SK-N-SH treated with all-trans-retinoic acid at 6 μM for 48 hours (cell line): Measurements from ENCODE around the gene PTCHD1.

Experiments
- ATAC-seq: fragments of 200-7000 bp; cut with Tn5 transposase; 3 replicates; pipeline ENCODE4 v1.9.1; 2020; ENCODE audit warnings: mild to moderate bottlenecking, moderate library complexity
- BACH2 ChIP-seq: fragments of 250-450 bp; sonication (Bioruptor Pico); IDR thresholded peaks from 2 replicates; pipeline ENCODE4 v1.9.0; 2021; ENCODE audit warnings: mild to moderate bottlenecking, borderline replicate concordance
- CSDC2 ChIP-seq: fragments of 250-450 bp; sonication (Bioruptor Pico); IDR thresholded peaks from 2 replicates; pipeline ENCODE4 v1.5.0; 2020; ENCODE audit warnings: mild to moderate bottlenecking, moderate library complexity
- ESRRG ChIP-seq: fragments of 250-450 bp; sonication (Bioruptor Pico); IDR thresholded peaks from 2 replicates; pipeline ENCODE4 v1.6.1; 2021; ENCODE audit warnings: mild to moderate bottlenecking
- GLIS3 ChIP-seq: fragments of 250-450 bp; sonication (Bioruptor Pico); IDR thresholded peaks from 2 replicates; pipeline ENCODE4 v1.5.0; 2020; ENCODE audit warnings: mild to moderate bottlenecking, moderate library complexity
- OSR1 ChIP-seq: fragments of 250-450 bp; sonication (Bioruptor Pico); IDR thresholded peaks from 2 replicates; pipeline ENCODE4 v1.8.0; 2022; ENCODE audit warnings: moderate library complexity, mild to moderate bottlenecking, inconsistent platforms
- PPARA ChIP-seq: fragments of 250-450 bp; sonication (Bioruptor Pico); IDR thresholded peaks from 2 replicates; pipeline ENCODE4 v1.5.0; 2020; ENCODE audit warnings: mild to moderate bottlenecking, borderline replicate concordance
- SNAI2 ChIP-seq: fragments of 250-450 bp; sonication (Bioruptor Pico); IDR thresholded peaks from 2 replicates; pipeline ENCODE4 v1.5.0; 2020; ENCODE audit warnings: mild to moderate bottlenecking, moderate library complexity
- TCF4 ChIP-seq: fragments of 250-450 bp; sonication (Bioruptor Pico); IDR thresholded peaks from 2 replicates; pipeline ENCODE4 v1.8.0; 2021; ENCODE audit warnings: mild to moderate bottlenecking, moderate library complexity, borderline replicate concordance
- TOX ChIP-seq: fragments of 250-450 bp; sonication (Bioruptor Pico); IDR thresholded peaks from 2 replicates; pipeline ENCODE4 v1.8.0; 2021; ENCODE audit warnings: mild to moderate bottlenecking, moderate library complexity, borderline replicate concordance
- ZC3H10 ChIP-seq: fragments of 250-450 bp; sonication (Bioruptor Pico); IDR thresholded peaks from 2 replicates; pipeline ENCODE4 v1.5.1; 2021; ENCODE audit warnings: mild to moderate bottlenecking, moderate library complexity
- ZFP30 ChIP-seq: fragments of 450-650 bp; formaldehyde crosslinking; IDR thresholded peaks from 2 replicates; pipeline ENCODE4 v1.5.0; 2022; ENCODE audit warnings: mild to moderate bottlenecking, moderate library complexity
- ZNF565 ChIP-seq: fragments of 450-650 bp; formaldehyde crosslinking; conservative IDR thresholded peaks from 2 replicates; pipeline ENCODE4 v1.5.0; 2020; ENCODE audit warnings: low read depth, mild to moderate bottlenecking, moderate library complexity
- ZNF70 ChIP-seq: fragments of 450-650 bp; formaldehyde crosslinking; IDR thresholded peaks from 2 replicates; pipeline ENCODE4 v1.5.0; 2020; ENCODE audit warnings: mild to moderate bottlenecking, moderate library complexity
- TF ChIP-seq, protein P1 (sequence below): fragments of 250-450 bp; sonication (Bioruptor Pico); IDR thresholded peaks from 2 replicates; pipeline ENCODE4 v1.5.0; 2020; ENCODE audit warnings: mild to moderate bottlenecking, moderate library complexity
- TF ChIP-seq, protein P2 (sequence below): fragments of 250-450 bp; sonication (Bioruptor Pico); IDR thresholded peaks from 2 replicates; pipeline ENCODE4 v1.8.0; 2020; ENCODE audit warnings: mild to moderate bottlenecking, moderate library complexity, borderline replicate concordance
- TF ChIP-seq, protein P3 (sequence below): fragments of 250-450 bp; sonication (Bioruptor Pico); IDR thresholded peaks from 2 replicates; pipeline ENCODE4 v1.5.1; 2020; ENCODE audit warnings: low read depth, mild to moderate bottlenecking, moderate library complexity
- TF ChIP-seq, protein P4 (sequence below): fragments of 250-450 bp; sonication (Bioruptor Pico); IDR thresholded peaks from 2 replicates; pipeline ENCODE4 v1.5.1; 2021; ENCODE audit warnings: mild to moderate bottlenecking, moderate library complexity

Gene PTCHD1

DNA sequence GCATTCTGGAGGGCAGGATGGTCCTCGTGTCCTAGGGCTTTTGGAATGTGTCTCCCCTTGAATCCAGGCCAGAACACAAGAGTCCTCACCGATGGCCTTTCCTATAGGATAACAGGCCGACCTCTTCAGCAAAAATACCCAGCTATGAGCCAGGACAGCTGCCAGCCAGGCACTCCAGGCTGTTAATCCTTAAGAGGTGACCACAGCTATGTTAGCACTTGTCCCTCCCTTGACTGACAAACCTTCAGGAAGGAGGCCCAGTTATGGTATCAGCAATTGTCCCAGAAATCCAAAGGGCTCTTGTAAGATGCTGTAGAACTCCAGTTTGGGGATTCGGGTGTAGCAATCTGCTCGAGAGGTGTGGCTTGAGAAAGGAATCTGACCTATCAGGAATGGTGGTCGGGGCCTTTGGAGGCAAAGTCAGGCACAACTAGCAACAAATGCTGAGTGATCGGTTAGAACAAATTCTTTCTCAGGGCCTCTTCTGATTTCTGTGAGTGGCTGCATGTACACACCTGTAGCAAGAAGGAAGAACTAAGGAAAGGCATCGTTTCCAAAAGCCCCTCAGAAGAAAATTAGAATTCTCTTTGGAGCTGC, 54.6 kb downstream of the PTCHD1 start:
- TF ChIP-seq TCF4 (CRISPR knock-in tag) = no peak
- TF ChIP-seq ZNF70 = no peak
- TF ChIP-seq, protein P1, sequence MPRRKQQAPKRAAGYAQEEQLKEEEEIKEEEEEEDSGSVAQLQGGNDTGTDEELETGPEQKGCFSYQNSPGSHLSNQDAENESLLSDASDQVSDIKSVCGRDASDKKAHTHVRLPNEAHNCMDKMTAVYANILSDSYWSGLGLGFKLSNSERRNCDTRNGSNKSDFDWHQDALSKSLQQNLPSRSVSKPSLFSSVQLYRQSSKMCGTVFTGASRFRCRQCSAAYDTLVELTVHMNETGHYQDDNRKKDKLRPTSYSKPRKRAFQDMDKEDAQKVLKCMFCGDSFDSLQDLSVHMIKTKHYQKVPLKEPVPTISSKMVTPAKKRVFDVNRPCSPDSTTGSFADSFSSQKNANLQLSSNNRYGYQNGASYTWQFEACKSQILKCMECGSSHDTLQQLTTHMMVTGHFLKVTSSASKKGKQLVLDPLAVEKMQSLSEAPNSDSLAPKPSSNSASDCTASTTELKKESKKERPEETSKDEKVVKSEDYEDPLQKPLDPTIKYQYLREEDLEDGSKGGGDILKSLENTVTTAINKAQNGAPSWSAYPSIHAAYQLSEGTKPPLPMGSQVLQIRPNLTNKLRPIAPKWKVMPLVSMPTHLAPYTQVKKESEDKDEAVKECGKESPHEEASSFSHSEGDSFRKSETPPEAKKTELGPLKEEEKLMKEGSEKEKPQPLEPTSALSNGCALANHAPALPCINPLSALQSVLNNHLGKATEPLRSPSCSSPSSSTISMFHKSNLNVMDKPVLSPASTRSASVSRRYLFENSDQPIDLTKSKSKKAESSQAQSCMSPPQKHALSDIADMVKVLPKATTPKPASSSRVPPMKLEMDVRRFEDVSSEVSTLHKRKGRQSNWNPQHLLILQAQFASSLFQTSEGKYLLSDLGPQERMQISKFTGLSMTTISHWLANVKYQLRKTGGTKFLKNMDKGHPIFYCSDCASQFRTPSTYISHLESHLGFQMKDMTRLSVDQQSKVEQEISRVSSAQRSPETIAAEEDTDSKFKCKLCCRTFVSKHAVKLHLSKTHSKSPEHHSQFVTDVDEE (CRISPR knock-in tag) = no peak
- TF ChIP-seq ZFP30 = no peak
- TF ChIP-seq GLIS3 = no peak
- no peak for TF ChIP-seq OSR1 (CRISPR knock-in tag)
- no peak for TF ChIP-seq ZNF565 (CRISPR knock-in tag)
- TF ChIP-seq, protein P2, sequence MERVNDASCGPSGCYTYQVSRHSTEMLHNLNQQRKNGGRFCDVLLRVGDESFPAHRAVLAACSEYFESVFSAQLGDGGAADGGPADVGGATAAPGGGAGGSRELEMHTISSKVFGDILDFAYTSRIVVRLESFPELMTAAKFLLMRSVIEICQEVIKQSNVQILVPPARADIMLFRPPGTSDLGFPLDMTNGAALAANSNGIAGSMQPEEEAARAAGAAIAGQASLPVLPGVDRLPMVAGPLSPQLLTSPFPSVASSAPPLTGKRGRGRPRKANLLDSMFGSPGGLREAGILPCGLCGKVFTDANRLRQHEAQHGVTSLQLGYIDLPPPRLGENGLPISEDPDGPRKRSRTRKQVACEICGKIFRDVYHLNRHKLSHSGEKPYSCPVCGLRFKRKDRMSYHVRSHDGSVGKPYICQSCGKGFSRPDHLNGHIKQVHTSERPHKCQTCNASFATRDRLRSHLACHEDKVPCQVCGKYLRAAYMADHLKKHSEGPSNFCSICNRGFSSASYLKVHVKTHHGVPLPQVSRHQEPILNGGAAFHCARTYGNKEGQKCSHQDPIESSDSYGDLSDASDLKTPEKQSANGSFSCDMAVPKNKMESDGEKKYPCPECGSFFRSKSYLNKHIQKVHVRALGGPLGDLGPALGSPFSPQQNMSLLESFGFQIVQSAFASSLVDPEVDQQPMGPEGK = no peak
- TF ChIP-seq CSDC2 (CRISPR knock-in tag) = no peak
- TF ChIP-seq ZC3H10 (CRISPR knock-in tag) = no peak
- no peak for TF ChIP-seq BACH2 (CRISPR knock-in tag)
- TF ChIP-seq, protein P3, sequence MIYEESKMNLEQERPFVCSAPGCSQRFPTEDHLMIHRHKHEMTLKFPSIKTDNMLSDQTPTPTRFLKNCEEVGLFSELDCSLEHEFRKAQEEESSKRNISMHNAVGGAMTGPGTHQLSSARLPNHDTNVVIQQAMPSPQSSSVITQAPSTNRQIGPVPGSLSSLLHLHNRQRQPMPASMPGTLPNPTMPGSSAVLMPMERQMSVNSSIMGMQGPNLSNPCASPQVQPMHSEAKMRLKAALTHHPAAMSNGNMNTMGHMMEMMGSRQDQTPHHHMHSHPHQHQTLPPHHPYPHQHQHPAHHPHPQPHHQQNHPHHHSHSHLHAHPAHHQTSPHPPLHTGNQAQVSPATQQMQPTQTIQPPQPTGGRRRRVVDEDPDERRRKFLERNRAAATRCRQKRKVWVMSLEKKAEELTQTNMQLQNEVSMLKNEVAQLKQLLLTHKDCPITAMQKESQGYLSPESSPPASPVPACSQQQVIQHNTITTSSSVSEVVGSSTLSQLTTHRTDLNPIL (CRISPR knock-in tag) = no peak
- no peak for TF ChIP-seq ESRRG (CRISPR knock-in tag)
- TF ChIP-seq, protein P4, sequence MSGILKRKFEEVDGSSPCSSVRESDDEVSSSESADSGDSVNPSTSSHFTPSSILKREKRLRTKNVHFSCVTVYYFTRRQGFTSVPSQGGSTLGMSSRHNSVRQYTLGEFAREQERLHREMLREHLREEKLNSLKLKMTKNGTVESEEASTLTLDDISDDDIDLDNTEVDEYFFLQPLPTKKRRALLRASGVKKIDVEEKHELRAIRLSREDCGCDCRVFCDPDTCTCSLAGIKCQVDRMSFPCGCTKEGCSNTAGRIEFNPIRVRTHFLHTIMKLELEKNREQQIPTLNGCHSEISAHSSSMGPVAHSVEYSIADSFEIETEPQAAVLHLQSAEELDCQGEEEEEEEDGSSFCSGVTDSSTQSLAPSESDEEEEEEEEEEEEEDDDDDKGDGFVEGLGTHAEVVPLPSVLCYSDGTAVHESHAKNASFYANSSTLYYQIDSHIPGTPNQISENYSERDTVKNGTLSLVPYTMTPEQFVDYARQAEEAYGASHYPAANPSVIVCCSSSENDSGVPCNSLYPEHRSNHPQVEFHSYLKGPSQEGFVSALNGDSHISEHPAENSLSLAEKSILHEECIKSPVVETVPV = no peak
- TF ChIP-seq SNAI2 = no peak
- no peak for TF ChIP-seq TOX

DNA sequence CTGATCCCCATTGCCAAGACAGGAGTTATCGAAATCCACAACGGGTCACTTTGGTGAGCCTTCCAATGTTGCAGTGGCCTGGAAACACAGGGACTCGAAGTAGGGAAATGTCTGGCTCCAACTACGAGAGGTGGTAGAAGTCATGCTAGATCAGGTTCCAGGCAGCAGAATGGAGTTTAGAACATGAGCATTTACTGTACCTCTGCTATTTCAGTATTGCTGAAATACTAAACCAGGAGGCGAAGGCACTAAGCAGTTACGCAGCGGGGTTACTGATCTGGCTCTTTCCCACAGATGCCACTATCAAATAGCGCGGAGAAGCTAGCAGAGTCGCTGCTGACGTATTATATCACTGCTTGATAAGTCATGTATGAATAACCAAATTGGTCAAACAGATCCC, 56.3 kb downstream of the PTCHD1 start:
- no peak for ATAC-seq

More for the DNA sequence above, 54.6 kb downstream of the PTCHD1 start:
- ATAC-seq = no peak

DNA sequence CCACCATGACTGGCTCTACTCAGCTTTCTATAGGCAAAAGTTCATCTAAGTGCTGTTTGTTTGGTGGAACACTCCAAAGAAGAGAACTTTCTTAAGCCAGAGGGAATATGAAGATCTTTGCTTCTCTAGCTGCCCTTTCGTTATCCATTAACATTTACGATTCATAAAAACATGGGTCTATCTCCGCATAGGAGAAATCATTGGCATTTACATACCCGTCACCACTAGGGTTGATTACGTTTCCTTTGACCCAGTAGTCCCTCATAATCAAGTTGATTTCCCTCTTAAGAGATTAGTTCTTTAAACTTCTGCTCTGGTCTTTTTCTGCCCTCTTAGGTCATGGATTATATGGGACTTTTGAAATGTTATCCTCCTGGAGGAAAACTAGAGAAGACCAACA, 57.5 kb downstream of the PTCHD1 start:
- ATAC-seq = no peak
- no peak for TF ChIP-seq CSDC2 (CRISPR knock-in tag)
- TF ChIP-seq, protein P3 (CRISPR knock-in tag) = no peak
- TF ChIP-seq, protein P4 = no peak
- no peak for TF ChIP-seq ZNF70
- TF ChIP-seq ZNF565 (CRISPR knock-in tag) = no peak
- TF ChIP-seq, protein P1 (CRISPR knock-in tag) = no peak
- TF ChIP-seq BACH2 (CRISPR knock-in tag) = no peak

More for the DNA sequence above, 56.3 kb downstream of the PTCHD1 start:
- TF ChIP-seq ZC3H10 (CRISPR knock-in tag) (no peak), ZNF70 (no peak), PPARA (CRISPR knock-in tag) (no peak), TCF4 (CRISPR knock-in tag) (no peak), ZNF565 (CRISPR knock-in tag) (no peak), GLIS3 (no peak), SNAI2 (no peak)
- TF ChIP-seq, protein P4 = no peak
- TF ChIP-seq, protein P3 (CRISPR knock-in tag) = no peak
